Measurements from ENCODE around the gene NFIL3.

GRCh38 chr9:91420501-91421127 is 3.0 kb downstream of the NFIL3 start:
- TF ChIP-seq BHLHE40 (IDR thresholded peaks at IDR 0.05; ENCODE audit: borderline replicate concordance) (no peak), ELF4 (IDR thresholded peaks at IDR 0.05) (no peak), NFRKB (IDR thresholded peaks at IDR 0.05) (no peak), FOXK2 (IDR thresholded peaks at IDR 0.05) (no peak), SP1 (IDR thresholded peaks at IDR 0.05) (no peak), ARNT (IDR thresholded peaks at IDR 0.05) (no peak), HDGF (IDR thresholded peaks at IDR 0.05; ENCODE audit: borderline replicate concordance) (no peak), SUZ12 (IDR thresholded peaks at IDR 0.05) (no peak), ZNF384 (IDR thresholded peaks at IDR 0.05) (no peak), FOXM1 (IDR thresholded peaks at IDR 0.05; ENCODE audit: borderline replicate concordance) (no peak), TARDBP (IDR thresholded peaks at IDR 0.05) (no peak)

All from HEK293T (cell line).